G401 (cell line): ENCODE results near the gene ZNF85. TPM values are rescaled to one million over a fixed set of nuclear protein-coding genes. Genes with fewer than 3 reads are reported as not detected.
"Not testable (repeated sequence)": the region's sequence is repeated elsewhere in the genome, so short reads cannot be mapped to it uniquely, and the experiment has no call there.

Experiments used
- DNase-seq: peaks from one replicate; pipeline ENCODE4 v3.0.0-alpha.2; 2015; ENCODE audit warnings: low spot score
- in situ Hi-C: cut with HindIII; loops from 2 replicates; pipeline ENCODE4 v1.10.0; 2016; ENCODE audit warnings: low sequenced_read_pairs, mixed read lengths
- total RNA-seq: library from RNA; depleted of rRNA; stranded (reverse); fragments of >200 nt; shearing (Covaris generic); gene quantifications from 2 replicates; pipeline ENCODE4 v1.2.3, GENCODE V29; 2014; rRNA removed

ZNF85 gene
- 1.7 and 5.0 TPM in 2 replicates for total RNA-seq

- in situ Hi-C loops = no loop called here
- peak; percentile 98 for DNase-seq
Observed at GRCh38 chr19:20923077-20923871, at the start of gene ZNF85. TSS of gene ZNF85 (plus strand) at chr19:20923251. CDS start at chr19:20923401, 150 bp downstream.

GRCh38 chr19:20879501-20879900 is 43.5 kb upstream of the ZNF85 start:
- DNase-seq = no peak
- in situ Hi-C loops = no loop called here

GRCh38 chr19:20912973-20913372 is 10.1 kb upstream of the ZNF85 start:
- in situ Hi-C loops = no loop called here

GRCh38 chr19:20925481-20925880 is 2.4 kb downstream of the ZNF85 start:
- in situ Hi-C loops = no loop called here
- DNase-seq = no peak

More at GRCh38 chr19:20912973-20913372, 10.1 kb upstream of the ZNF85 start:
- no peak for DNase-seq

GRCh38 chr19:20926796-20927195 is 3.7 kb downstream of the ZNF85 start:
- in situ Hi-C loops = no loop called here
- DNase-seq = no peak

- in situ Hi-C loops = no loop called here
- no peak for DNase-seq
Observed at GRCh38 chr19:20928371-20928770, 5.3 kb downstream of the ZNF85 start.

GRCh38 chr19:20936322-20936947 is 13.4 kb downstream of the ZNF85 start:
- in situ Hi-C loops = not testable (repeated sequence)

GRCh38 chr19:20952561-20953095 is 29.6 kb downstream of the ZNF85 start:
- in situ Hi-C loops, DNase-seq: not testable (repeated sequence)

More at GRCh38 chr19:20936322-20936947, 13.4 kb downstream of the ZNF85 start:
- not testable (repeated sequence) for DNase-seq

GRCh38 chr19:20964798-20965197 is 41.7 kb downstream of the ZNF85 start:
- in situ Hi-C loops = no loop called here
- no peak for DNase-seq

- DNase-seq = no peak
- in situ Hi-C loops = no loop called here
Observed at GRCh38 chr19:20968092-20968491, 45.0 kb downstream of the ZNF85 start.

- no peak for DNase-seq
- in situ Hi-C loops = no loop called here
Observed at GRCh38 chr19:20969498-20969897, 46.4 kb downstream of the ZNF85 start.

GRCh38 chr19:20969898-20970297 is 46.8 kb downstream of the ZNF85 start:
- in situ Hi-C loops = no loop called here
- DNase-seq = no peak

- in situ Hi-C loops, DNase-seq: not testable (repeated sequence)
Observed at GRCh38 chr19:20992788-20993187, 69.7 kb downstream of the ZNF85 start.

- in situ Hi-C loops = no loop called here
- DNase-seq = peak; percentile 96
Observed at GRCh38 chr19:20999731-21000352, 76.8 kb downstream of the ZNF85 start.

Other genes starting within 250 kb of the ZNF85 start
- gene ZNF66, start 146.9 kb upstream of the ZNF85 start, total RNA-seq = 1.9 TPM in 1 of 2 replicates, not detected in the other
- 3.0 and 3.6 TPM in 2 replicates for gene ZNF430, start 97.4 kb downstream of the ZNF85 start, total RNA-seq
- 18.2 and 39.3 TPM in 2 replicates for gene ZNF714, start 159.0 kb downstream of the ZNF85 start, total RNA-seq
- gene ZNF431, start 218.8 kb downstream of the ZNF85 start, total RNA-seq = 3.8 and 4.2 TPM in 2 replicates